Gastrocnemius medialis (tissue), 4 donors: ENCODE data around the gene GALNT13. TPM values are rescaled to one million over a fixed set of nuclear protein-coding genes. Genes with fewer than 3 reads are reported as not detected.
A peak's percentile ranks its signal among the peaks of the same experiment; 100 is the strongest.

Experiments
- ATAC-seq, 2 donors: fragments of 150-250 bp; one replicate each; pipeline ENCODE4 v1.9.1; 2016
- DNase-seq, 2 donors: peaks; one replicate each; pipeline ENCODE4 v3.0.0-alpha.2; 2019
- H3K27ac ChIP-seq, 4 donors: fragments of 200-600 bp; sonication (generic); 1 replicate in 1 of 4; 2 replicates in 3 of 4; pipeline ENCODE4 v1.5.1; 2016 to 2018; ENCODE audit warnings: mild to moderate bottlenecking in 2 of 4, moderate library complexity in 1 of 4
- H3K27me3 ChIP-seq, 3 donors: fragments of 200-600 bp; sonication (generic) in 2 of 3; 1 replicate in 1 of 3; 2 replicates in 2 of 3; pipeline versions ENCODE4 v1.5.1 to v1.6.0; 2016 to 2019; ENCODE audit warnings: mild to moderate bottlenecking in 1 of 3, moderate library complexity in 1 of 3
- H3K36me3 ChIP-seq, 2 donors: fragments of 200-600 bp; sonication (generic) in 1 of 2; one replicate each; pipeline ENCODE4 v1.5.1; 2017 to 2018
- H3K4me1 ChIP-seq, 2 donors: fragments of 200-600 bp; sonication (generic) in 1 of 2; one replicate each; pipeline ENCODE4 v1.5.1; 2016 to 2017; ENCODE audit warnings: mild to moderate bottlenecking in 2 of 2
- H3K4me3 ChIP-seq, 4 donors: fragments of 200-600 bp; sonication (generic) in 3 of 4; 1 replicate in 1 of 4; 2 replicates in 3 of 4; pipeline ENCODE4 v1.5.1; 2016 to 2019; ENCODE audit warnings: mild to moderate bottlenecking in 2 of 4
- H3K9me3 ChIP-seq, 3 donors: fragments of 200-600 bp; sonication (generic) in 2 of 3; 1 replicate in 1 of 3; 2 replicates in 2 of 3; pipeline ENCODE4 v1.5.1; 2016 to 2019
- POLR2A ChIP-seq, 2 donors: fragments of 450-650 bp; IDR thresholded peaks; one replicate each; pipeline ENCODE4 v1.6.1; 2017; ENCODE audit warnings: antibody characterized with exemption in 2 of 2, mild to moderate bottlenecking in 2 of 2, moderate library complexity in 2 of 2
- in situ Hi-C, 4 donors: fragments of 200-750 bp; cut with MboI; loops; one replicate each; pipeline versions ENCODE4 v1.15.0 to v1.8.0; 2017; ENCODE audit warnings: low sequenced_read_pairs in 4 of 4
- intact Hi-C: fragments of 100-400 bp; cut with DNase I; formaldehyde crosslinking; loops from one replicate; pipeline ENCODE4 v1.15.1; 2023; ENCODE audit warnings: low total_unique reads
- total RNA-seq, 4 donors: library from RNA; depleted of rRNA; stranded (reverse); fragments of >200 nt; gene quantifications; one replicate each; pipeline versions ENCODE4 v1.1.0 to v1.2.3, GENCODE V29; 2016
- TF ChIP-seq, protein P1 (sequence below), 5 experiments: fragments of 450-650 bp in 3 of 5; fragments of 200-600 bp in 2 of 5; sonication (generic) in 2 of 5; IDR thresholded peaks in 4 of 5; conservative IDR thresholded peaks in 1 of 5; 1 replicate in 4 of 5; 2 replicates in 1 of 5; pipeline ENCODE4 v1.5.1; 2016 to 2019; ENCODE audit warnings: antibody characterized with exemption in 5 of 5, mild to moderate bottlenecking in 3 of 5, moderate library complexity in 3 of 5

GALNT13 gene
- total RNA-seq, 4 donors from 2014 or later, result 0.10 TPM; not detected in 3

DNA sequence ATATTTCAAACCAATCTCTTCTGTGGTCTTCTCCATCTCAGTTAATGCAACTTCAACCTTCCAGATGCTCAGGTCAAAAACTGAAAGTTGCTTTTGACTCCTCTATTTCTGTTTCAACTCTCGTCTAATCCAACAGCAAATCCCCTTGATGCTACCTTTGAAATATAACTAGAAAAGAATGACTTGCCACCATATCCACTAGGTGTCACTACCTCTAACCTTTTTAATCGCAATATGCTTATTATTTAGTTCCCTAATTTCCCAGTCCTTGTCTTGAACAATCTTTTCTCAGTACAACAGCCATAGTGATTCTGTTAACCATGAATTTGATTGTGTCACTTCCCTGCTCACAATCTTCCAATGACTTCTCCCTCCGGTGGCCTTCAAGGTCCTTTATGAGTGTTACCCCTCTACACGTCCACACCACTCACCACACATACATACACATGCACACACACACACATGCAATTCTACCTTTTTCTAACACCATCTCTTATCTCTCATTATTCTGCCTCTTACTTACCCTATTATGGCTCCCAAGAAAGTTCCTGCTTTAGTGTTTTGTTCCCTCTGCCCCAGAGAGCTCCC is 581.3 kb downstream of the GALNT13 start:
- Histone ChIP-seq H3K4me1 (peaks cover 2 to 15% of the 10 kb centered on the region in 2 donors), H3K27ac (no peak overlapping the region), H3K36me3 (no peaks in the 10 kb centered on the region), H3K27me3 (no peaks in the 10 kb centered on the region), H3K4me3 (no peak overlapping the region), H3K9me3 (no peaks in the 10 kb centered on the region)
- DNase-seq (no peak), ATAC-seq (no peak)
- TF ChIP-seq POLR2A (IDR thresholded peaks at IDR 0.05), result no peak
- TF ChIP-seq, protein P1, sequence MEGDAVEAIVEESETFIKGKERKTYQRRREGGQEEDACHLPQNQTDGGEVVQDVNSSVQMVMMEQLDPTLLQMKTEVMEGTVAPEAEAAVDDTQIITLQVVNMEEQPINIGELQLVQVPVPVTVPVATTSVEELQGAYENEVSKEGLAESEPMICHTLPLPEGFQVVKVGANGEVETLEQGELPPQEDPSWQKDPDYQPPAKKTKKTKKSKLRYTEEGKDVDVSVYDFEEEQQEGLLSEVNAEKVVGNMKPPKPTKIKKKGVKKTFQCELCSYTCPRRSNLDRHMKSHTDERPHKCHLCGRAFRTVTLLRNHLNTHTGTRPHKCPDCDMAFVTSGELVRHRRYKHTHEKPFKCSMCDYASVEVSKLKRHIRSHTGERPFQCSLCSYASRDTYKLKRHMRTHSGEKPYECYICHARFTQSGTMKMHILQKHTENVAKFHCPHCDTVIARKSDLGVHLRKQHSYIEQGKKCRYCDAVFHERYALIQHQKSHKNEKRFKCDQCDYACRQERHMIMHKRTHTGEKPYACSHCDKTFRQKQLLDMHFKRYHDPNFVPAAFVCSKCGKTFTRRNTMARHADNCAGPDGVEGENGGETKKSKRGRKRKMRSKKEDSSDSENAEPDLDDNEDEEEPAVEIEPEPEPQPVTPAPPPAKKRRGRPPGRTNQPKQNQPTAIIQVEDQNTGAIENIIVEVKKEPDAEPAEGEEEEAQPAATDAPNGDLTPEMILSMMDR (IDR thresholded peaks at IDR 0.05 in 4 of 5, conservative IDR thresholded peaks at IDR 0.05 in 1 of 5), result peak in 1 of 5 experiments; percentile 20
- intact Hi-C loops (no loop called here), in situ Hi-C loops (no loop called here)

DNA sequence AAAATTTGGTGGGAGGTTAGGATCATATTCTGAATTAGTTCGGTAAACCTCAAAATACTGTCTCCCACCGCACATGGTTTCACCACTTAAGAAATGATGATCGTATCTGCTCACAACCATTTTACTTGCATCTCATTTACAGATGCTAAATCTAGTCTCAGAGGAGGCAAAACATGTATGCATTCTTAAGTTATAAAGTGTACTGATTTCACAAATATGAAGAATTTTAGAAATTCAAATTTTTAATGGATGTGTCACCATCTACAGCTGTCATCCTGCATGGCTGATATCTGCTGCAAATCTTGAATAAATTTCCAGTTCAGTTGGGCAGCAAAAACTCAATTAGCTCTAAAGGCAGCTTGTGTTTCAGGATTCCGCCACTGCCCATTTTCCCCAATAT is 583.4 kb downstream of the GALNT13 start:
- H3K27me3 ChIP-seq, result no peaks in the 10 kb centered on the region
- ATAC-seq (no peak), DNase-seq (no peak)
- H3K36me3 ChIP-seq, result no peaks in the 10 kb centered on the region
- H3K27ac ChIP-seq, result no peak overlapping the region
- peak overlapping the region; percentile 46 to 56 (median 52) for H3K4me3 ChIP-seq
- intact Hi-C loops, result no loop called here
- TF ChIP-seq, protein P1 (IDR thresholded peaks at IDR 0.05 in 4 of 5, conservative IDR thresholded peaks at IDR 0.05 in 1 of 5), result no peak
- TF ChIP-seq POLR2A (IDR thresholded peaks at IDR 0.05), result no peak
- peaks cover 2 to 15% of the 10 kb centered on the region in 2 donors for H3K4me1 ChIP-seq
- in situ Hi-C loops, result no loop called here
- H3K9me3 ChIP-seq, result no peaks in the 10 kb centered on the region

DNA sequence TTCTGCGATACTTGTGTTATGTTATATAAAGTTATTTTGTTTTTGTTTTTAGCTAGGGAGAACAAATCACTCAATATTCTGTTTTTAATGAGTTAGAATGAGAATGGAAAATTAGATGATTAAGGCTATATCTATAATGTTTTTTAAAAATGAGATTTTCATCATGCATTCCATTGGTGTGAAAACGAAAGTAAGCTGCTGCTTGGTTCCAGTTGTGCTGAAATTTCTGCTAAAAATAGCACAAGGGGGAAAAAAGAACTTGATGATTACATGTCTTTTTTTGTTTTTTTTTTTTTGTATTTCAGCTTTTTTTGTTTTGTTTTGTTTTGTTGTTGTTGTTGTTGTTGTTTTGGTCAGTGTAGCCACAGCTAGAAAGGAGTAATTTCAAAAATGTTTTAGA is 584.1 kb downstream of the GALNT13 start:
- TF ChIP-seq, protein P1 (IDR thresholded peaks at IDR 0.05 in 4 of 5, conservative IDR thresholded peaks at IDR 0.05 in 1 of 5), result no peak
- TF ChIP-seq POLR2A (IDR thresholded peaks at IDR 0.05), result no peak
- DNase-seq, result no peak
- H3K27me3 ChIP-seq, result no peaks in the 10 kb centered on the region
- intact Hi-C loops, result no loop called here
- no peaks in the 10 kb centered on the region for H3K36me3 ChIP-seq
- H3K27ac ChIP-seq, result no peak overlapping the region
- H3K4me1 ChIP-seq, result peaks cover 2 to 15% of the 10 kb centered on the region in 2 donors
- peak overlapping the region; percentile 46 to 56 (median 52) for H3K4me3 ChIP-seq
- ATAC-seq, result no peak
- H3K9me3 ChIP-seq, result no peaks in the 10 kb centered on the region
- in situ Hi-C loops, result no loop called here

DNA sequence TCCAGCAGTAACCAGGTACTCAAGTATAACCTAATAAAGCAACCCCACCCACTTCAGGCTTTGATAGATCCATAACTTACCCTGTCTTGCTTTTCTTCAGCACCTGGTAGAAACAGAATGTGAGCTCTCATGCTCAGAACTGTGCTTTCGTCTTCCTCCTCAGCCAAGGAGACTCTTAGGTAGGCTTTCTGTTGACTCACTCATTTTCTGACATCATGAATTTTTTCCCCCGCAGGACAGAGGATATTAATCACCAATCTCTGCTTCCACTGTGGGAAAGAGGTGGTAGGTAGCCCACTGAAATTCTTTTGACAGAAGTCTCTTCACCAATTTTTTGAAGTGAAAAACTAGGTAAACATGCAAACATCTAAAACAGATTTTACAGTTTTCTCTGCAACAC is 585.6 kb downstream of the GALNT13 start:
- ATAC-seq, result no peak
- no peak overlapping the region for H3K27ac ChIP-seq
- DNase-seq, result no peak
- H3K36me3 ChIP-seq, result no peaks in the 10 kb centered on the region
- no peaks in the 10 kb centered on the region for H3K27me3 ChIP-seq
- no peaks in the 10 kb centered on the region for H3K9me3 ChIP-seq
- intact Hi-C loops, result no loop called here
- peaks cover 2 to 15% of the 10 kb centered on the region in 2 donors for H3K4me1 ChIP-seq
- no peak for TF ChIP-seq POLR2A (IDR thresholded peaks at IDR 0.05)
- in situ Hi-C loops, result no loop called here
- no peak overlapping the region for H3K4me3 ChIP-seq

DNA sequence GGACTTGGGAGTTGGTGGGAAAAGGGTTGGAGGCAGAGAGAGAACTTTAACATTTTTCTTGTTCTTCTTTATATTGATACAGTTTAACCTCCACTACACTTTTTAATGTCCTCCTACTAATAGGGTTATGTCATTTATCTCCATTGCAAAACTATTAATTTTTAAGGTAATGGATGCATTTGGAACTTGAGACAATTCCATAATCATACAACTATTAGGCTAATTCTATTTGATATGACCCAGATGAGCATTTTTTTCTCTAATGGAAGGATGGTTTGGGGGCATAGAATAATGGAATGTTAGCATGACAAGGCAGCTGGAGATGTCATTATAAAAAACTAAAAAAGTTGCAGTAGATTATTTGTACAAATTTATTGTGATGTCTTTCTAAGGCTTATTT is 587.6 kb downstream of the GALNT13 start:
- intact Hi-C loops, result no loop called here
- no peaks in the 10 kb centered on the region for H3K36me3 ChIP-seq
- H3K27me3 ChIP-seq, result no peaks in the 10 kb centered on the region
- DNase-seq, result no peak
- H3K4me1 ChIP-seq, result peaks cover 2 to 15% of the 10 kb centered on the region in 2 donors
- H3K9me3 ChIP-seq, result no peaks in the 10 kb centered on the region
- no peak overlapping the region for H3K4me3 ChIP-seq
- TF ChIP-seq POLR2A (IDR thresholded peaks at IDR 0.05), result no peak
- TF ChIP-seq, protein P1 (IDR thresholded peaks at IDR 0.05 in 4 of 5, conservative IDR thresholded peaks at IDR 0.05 in 1 of 5), result no peak
- in situ Hi-C loops, result no loop called here
- no peak overlapping the region for H3K27ac ChIP-seq
- ATAC-seq, result no peak
